Mammary epithelial cell (primary cell): ENCODE measurements around the gene MAGIX.

Source experiments
- CTCF ChIP-seq, 2 donors: IDR thresholded peaks in 1 of 2; conservative IDR thresholded peaks in 1 of 2; 2 replicates each; pipeline ENCODE4 v1.5.1; 2011 to 2012; ENCODE audit warnings: inconsistent platforms in 2 of 2, low read length in 2 of 2, mild to moderate bottlenecking in 2 of 2, control low read depth in 1 of 2, low read depth in 1 of 2; ENCODE audit not compliant: insufficient read depth in 1 of 2; ENCODE audit errors: extremely low read depth in 1 of 2
- EZH2 ChIP-seq: IDR thresholded peaks from 2 replicates; pipeline ENCODE4 v1.6.1; 2012; ENCODE audit warnings: low read length, inconsistent platforms, borderline replicate concordance

- TF ChIP-seq EZH2 (no peak), CTCF (conservative IDR thresholded peaks at IDR 0.05 in 1 of 2, IDR thresholded peaks at IDR 0.05 in 1 of 2; ENCODE audit: extremely low read depth in 1 of 2, insufficient read depth in 1 of 2, low read depth in 1 of 2, low read length in 2 of 2) (no peak)
Observed at GRCh38 chrX:49133759-49134158, 28.8 kb upstream of the MAGIX start.
